DOHH2 (cell line): ENCODE measurements around the gene CCR5.

Experiments used
- H3F3A ChIP-seq: fragments of 200-600 bp; sonication (generic), shearing (Covaris generic); 2 replicates; pipeline ENCODE4 v1.6.0; 2016; ENCODE audit warnings: antibody characterized with exemption, mild to moderate bottlenecking; ENCODE audit not compliant: control insufficient read depth, insufficient read depth
- H3K27ac ChIP-seq: fragments of 200-600 bp; sonication (generic); 2 replicates; pipeline ENCODE4 v1.5.1; 2014; ENCODE audit warnings: low read depth, mild to moderate bottlenecking, low read length, moderate library complexity
- H3K27me3 ChIP-seq: fragments of 200-600 bp; sonication (generic); 2 replicates; pipeline ENCODE4 v1.6.1; 2014; ENCODE audit warnings: mild to moderate bottlenecking, low read length, mixed read lengths; ENCODE audit not compliant: control insufficient read depth
- H3K36me3 ChIP-seq: fragments of 200-600 bp; sonication (generic); 2 replicates; pipeline ENCODE4 v1.6.1; 2014; ENCODE audit warnings: mild to moderate bottlenecking, low read length, moderate library complexity, mixed read lengths; ENCODE audit not compliant: control insufficient read depth
- H3K4me1 ChIP-seq: fragments of 200-600 bp; sonication (generic); 2 replicates; pipeline ENCODE4 v1.6.1; 2014; ENCODE audit warnings: mild to moderate bottlenecking, low read length, mixed read lengths; ENCODE audit not compliant: control insufficient read depth
- H3K4me2 ChIP-seq: fragments of 200-600 bp; sonication (generic); 2 replicates; pipeline ENCODE4 v1.6.0; 2014; ENCODE audit warnings: mild to moderate bottlenecking, low read length, moderate library complexity
- H3K4me3 ChIP-seq: fragments of 200-600 bp; sonication (generic); 2 replicates; pipeline ENCODE4 v1.5.1; 2014; ENCODE audit warnings: mild to moderate bottlenecking, low read length, mixed read lengths
- H3K79me2 ChIP-seq: fragments of 200-600 bp; sonication (generic); 2 replicates; pipeline ENCODE4 v1.6.1; 2014; ENCODE audit warnings: mild to moderate bottlenecking, low read length, mixed read lengths; ENCODE audit not compliant: control insufficient read depth
- H3K9me2 ChIP-seq: fragments of 200-600 bp; sonication (generic); replicated peaks from 2 replicates; pipeline ENCODE4 v1.6.1; 2014; ENCODE audit warnings: mild to moderate bottlenecking, low read length, mixed read lengths; ENCODE audit not compliant: control insufficient read depth
- H3K9me3 ChIP-seq: fragments of 200-600 bp; sonication (generic); 2 replicates; pipeline ENCODE4 v1.6.1; 2014; ENCODE audit warnings: antibody characterized with exemption, low read length, mixed read lengths; ENCODE audit not compliant: control insufficient read depth, insufficient read depth
- H4K20me1 ChIP-seq: fragments of 200-600 bp; sonication (generic); 2 replicates; pipeline ENCODE4 v1.6.0; 2014; ENCODE audit warnings: low read depth, mild to moderate bottlenecking, antibody characterized with exemption, low read length, moderate library complexity; ENCODE audit not compliant: control insufficient read depth, insufficient read depth
- CTCF ChIP-seq: fragments of 200-600 bp; sonication (generic); IDR thresholded peaks from one replicate; pipeline ENCODE4 v1.5.1; 2014; ENCODE audit warnings: antibody characterized with exemption, mild to moderate bottlenecking, low read depth, low read length; ENCODE audit not compliant: poor library complexity, severe bottlenecking
- EZH2phosphoT487 ChIP-seq: fragments of 200-600 bp; sonication (generic); IDR thresholded peaks from 2 replicates; pipeline ENCODE4 v1.6.1; 2017; ENCODE audit warnings: borderline replicate concordance, mild to moderate bottlenecking, antibody characterized with exemption, low read length, moderate library complexity, mixed read lengths

Gene CCR5

DNA sequence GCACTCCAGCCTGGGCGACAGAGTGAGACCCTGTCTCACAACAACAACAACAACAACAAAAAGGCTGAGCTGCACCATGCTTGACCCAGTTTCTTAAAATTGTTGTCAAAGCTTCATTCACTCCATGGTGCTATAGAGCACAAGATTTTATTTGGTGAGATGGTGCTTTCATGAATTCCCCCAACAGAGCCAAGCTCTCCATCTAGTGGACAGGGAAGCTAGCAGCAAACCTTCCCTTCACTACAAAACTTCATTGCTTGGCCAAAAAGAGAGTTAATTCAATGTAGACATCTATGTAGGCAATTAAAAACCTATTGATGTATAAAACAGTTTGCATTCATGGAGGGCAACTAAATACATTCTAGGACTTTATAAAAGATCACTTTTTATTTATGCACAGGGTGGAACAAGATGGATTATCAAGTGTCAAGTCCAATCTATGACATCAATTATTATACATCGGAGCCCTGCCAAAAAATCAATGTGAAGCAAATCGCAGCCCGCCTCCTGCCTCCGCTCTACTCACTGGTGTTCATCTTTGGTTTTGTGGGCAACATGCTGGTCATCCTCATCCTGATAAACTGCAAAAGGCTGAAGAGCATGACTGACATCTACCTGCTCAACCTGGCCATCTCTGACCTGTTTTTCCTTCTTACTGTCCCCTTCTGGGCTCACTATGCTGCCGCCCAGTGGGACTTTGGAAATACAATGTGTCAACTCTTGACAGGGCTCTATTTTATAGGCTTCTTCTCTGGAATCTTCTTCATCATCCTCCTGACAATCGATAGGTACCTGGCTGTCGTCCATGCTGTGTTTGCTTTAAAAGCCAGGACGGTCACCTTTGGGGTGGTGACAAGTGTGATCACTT lies 2.0 kb downstream of the CCR5 start:
- Histone ChIP-seq H3F3A (no peaks in the 10 kb centered on the region), H3K4me1 (no peaks in the 10 kb centered on the region), H3K4me2 (no peak overlapping the region), H3K9me2 (no peaks in the 10 kb centered on the region), H3K27ac (no peak overlapping the region), H3K27me3 (peaks cover 46% of the 10 kb centered on the region), H3K36me3 (no peaks in the 10 kb centered on the region), H3K4me3 (no peak overlapping the region), H4K20me1 (no peaks in the 10 kb centered on the region), H3K9me3 (no peaks in the 10 kb centered on the region), H3K79me2 (no peaks in the 10 kb centered on the region)
- peak; percentile 47 for TF ChIP-seq CTCF
- TF ChIP-seq EZH2phosphoT487: no peak

DNA sequence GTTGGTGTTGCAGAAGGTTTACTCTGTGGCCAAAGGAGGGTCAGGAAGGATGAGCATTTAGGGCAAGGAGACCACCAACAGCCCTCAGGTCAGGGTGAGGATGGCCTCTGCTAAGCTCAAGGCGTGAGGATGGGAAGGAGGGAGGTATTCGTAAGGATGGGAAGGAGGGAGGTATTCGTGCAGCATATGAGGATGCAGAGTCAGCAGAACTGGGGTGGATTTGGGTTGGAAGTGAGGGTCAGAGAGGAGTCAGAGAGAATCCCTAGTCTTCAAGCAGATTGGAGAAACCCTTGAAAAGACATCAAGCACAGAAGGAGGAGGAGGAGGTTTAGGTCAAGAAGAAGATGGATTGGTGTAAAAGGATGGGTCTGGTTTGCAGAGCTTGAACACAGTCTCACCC lies 4.0 kb downstream of the CCR5 start:
- Histone ChIP-seq H3K4me2 (no peak overlapping the region), H3F3A (no peaks in the 10 kb centered on the region), H3K4me3 (no peak overlapping the region), H3K9me3 (no peaks in the 10 kb centered on the region), H4K20me1 (no peaks in the 10 kb centered on the region), H3K36me3 (no peaks in the 10 kb centered on the region), H3K9me2 (no peaks in the 10 kb centered on the region), H3K27me3 (peaks cover 29% of the 10 kb centered on the region), H3K27ac (no peak overlapping the region), H3K79me2 (no peaks in the 10 kb centered on the region), H3K4me1 (no peaks in the 10 kb centered on the region)
- TF ChIP-seq EZH2phosphoT487 (no peak), CTCF (no peak)

- H3K4me3 ChIP-seq: no peak overlapping the region
- TF ChIP-seq CTCF (no peak), EZH2phosphoT487 (0 out of 2 replicates have a peak, but pooled peaks have one; percentile 43)
- no peak overlapping the region for H3K27ac ChIP-seq
- H4K20me1 ChIP-seq: no peaks in the 10 kb centered on the region
- H3K4me2 ChIP-seq: no peak overlapping the region
- H3K36me3 ChIP-seq: no peaks in the 10 kb centered on the region
- no peaks in the 10 kb centered on the region for H3F3A ChIP-seq
- H3K9me3 ChIP-seq: no peaks in the 10 kb centered on the region
- H3K27me3 ChIP-seq: peaks cover 24% of the 10 kb centered on the region
- H3K4me1 ChIP-seq: no peaks in the 10 kb centered on the region
- no peaks in the 10 kb centered on the region for H3K9me2 ChIP-seq
- no peaks in the 10 kb centered on the region for H3K79me2 ChIP-seq
These were observed 4.5 kb downstream of the CCR5 start for GRCh38 chr3:46375218-46375617.
